Esophagus muscularis mucosa (tissue), 4 donors: ENCODE data around the gene PF4V1. TPM values are rescaled to one million over a fixed set of nuclear protein-coding genes. Genes with fewer than 3 reads are reported as not detected.

Experiments
- DNase-seq: peaks from one replicate; pipeline ENCODE4 v3.0.0-alpha.2; 2017; ENCODE audit errors: extremely low spot score
- H3K27ac ChIP-seq, 4 donors: fragments of 200-600 bp; sonication (generic); replicated peaks in 1 of 4; 1 replicate in 3 of 4; 2 replicates in 1 of 4; pipeline ENCODE4 v1.5.1; 2016 to 2019; ENCODE audit warnings: mild to moderate bottlenecking in 1 of 4
- H3K27me3 ChIP-seq, 4 donors: fragments of 200-600 bp; sonication (generic); one replicate each; pipeline versions ENCODE4 v1.5.1 to v1.6.0; 2016 to 2019
- H3K36me3 ChIP-seq, 4 donors: fragments of 200-600 bp; sonication (generic); one replicate each; pipeline ENCODE4 v1.5.1; 2016 to 2019
- H3K4me1 ChIP-seq, 4 donors: fragments of 200-600 bp; sonication (generic); one replicate each; pipeline ENCODE4 v1.5.1; 2016 to 2019
- H3K4me3 ChIP-seq, 4 donors: fragments of 200-600 bp; sonication (generic); 1 replicate in 2 of 4; 2 replicates in 2 of 4; pipeline ENCODE4 v1.5.1; 2016 to 2019; ENCODE audit warnings: mild to moderate bottlenecking in 4 of 4, moderate library complexity in 1 of 4
- H3K9me3 ChIP-seq, 4 donors: fragments of 200-600 bp; sonication (generic); 1 replicate in 3 of 4; 2 replicates in 1 of 4; pipeline ENCODE4 v1.5.1; 2016 to 2019
- EP300 ChIP-seq: sonication (generic); formaldehyde crosslinking; IDR thresholded peaks from one replicate; pipeline ENCODE4 v1.6.1; 2017; ENCODE audit warnings: antibody characterized with exemption
- POLR2A ChIP-seq: fragments of 450-650 bp; IDR thresholded peaks from one replicate; pipeline ENCODE4 v1.6.1; 2017; ENCODE audit warnings: antibody characterized with exemption, moderate library complexity, mild to moderate bottlenecking, low read depth
- POLR2AphosphoS5 ChIP-seq, 2 donors: sonication (generic); formaldehyde crosslinking; IDR thresholded peaks; one replicate each; pipeline ENCODE4 v1.6.1; 2017; ENCODE audit warnings: antibody characterized with exemption in 2 of 2
- WGBS: methylation state at CpG from one replicate; pipeline ENCODE4 v1.1.5; 2018; 5-methylcytosine and 5-hydroxymethylcytosine counted together
- intact Hi-C: fragments of 100-400 bp; cut with DNase I; formaldehyde crosslinking; loops from one replicate; pipeline ENCODE4 v1.15.1; 2023
- total RNA-seq, 4 donors: library from RNA; depleted of rRNA; stranded (reverse); fragments of >200 nt; gene quantifications; one replicate each; pipeline versions ENCODE4 v1.1.0 to v1.2.1, GENCODE V29; 2016
- TF ChIP-seq, protein P1 (sequence below), 3 experiments: fragments of 200-600 bp in 2 of 3; fragments of 450-650 bp in 1 of 3; sonication (generic) in 2 of 3; IDR thresholded peaks; one replicate each; pipeline ENCODE4 v1.5.1; 2017 to 2019; ENCODE audit warnings: antibody characterized with exemption in 3 of 3, mild to moderate bottlenecking in 2 of 3, moderate library complexity in 1 of 3

PF4V1 gene
- total RNA-seq, 4 donors from 2014 or later = not detected

DNA sequence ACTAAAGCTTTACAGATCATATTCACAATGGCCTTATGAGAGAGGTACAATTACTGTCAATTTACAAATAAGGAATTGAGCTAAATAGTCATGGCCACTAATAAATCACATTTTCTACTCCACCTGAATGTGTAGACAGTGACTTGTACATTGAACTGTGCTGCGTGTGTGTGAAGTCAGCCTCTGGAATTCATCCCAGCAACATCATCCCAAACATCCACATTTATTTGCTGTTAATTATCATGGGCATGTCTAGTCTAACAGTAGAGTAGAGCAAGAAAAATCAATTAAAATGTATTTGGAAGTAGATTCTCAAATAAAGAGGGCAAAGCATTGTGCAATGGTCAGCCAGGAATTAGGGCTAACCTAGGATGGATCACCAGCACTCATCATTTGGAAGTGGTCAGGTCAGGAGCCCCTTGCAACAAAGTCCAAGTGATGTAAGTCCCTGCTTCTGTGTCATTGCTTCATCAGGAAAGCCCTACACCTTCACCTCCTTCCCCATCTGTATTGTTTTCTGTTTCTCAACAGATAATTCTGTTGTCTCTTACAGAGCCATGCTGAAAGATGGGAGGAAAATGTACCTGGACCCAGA, 4.8 kb upstream of the PF4V1 start:
- Histone ChIP-seq H3K36me3 (no peaks in the 10 kb centered on the region), H3K27me3 (peaks cover 0 to 11% (median 0%) of the 10 kb centered on the region in 4 donors), H3K9me3 (no peaks in the 10 kb centered on the region), H3K4me3 (no peak overlapping the region), H3K4me1 (peaks cover 0 to 4% (median 3%) of the 10 kb centered on the region in 4 donors), H3K27ac (no peak overlapping the region)
- DNase-seq = no peak
- intact Hi-C loops = no loop called here
- TF ChIP-seq POLR2A (no peak), POLR2AphosphoS5 (IDR thresholded peaks at IDR 0.05) (no peak), EP300 (no peak)
- TF ChIP-seq, protein P1, sequence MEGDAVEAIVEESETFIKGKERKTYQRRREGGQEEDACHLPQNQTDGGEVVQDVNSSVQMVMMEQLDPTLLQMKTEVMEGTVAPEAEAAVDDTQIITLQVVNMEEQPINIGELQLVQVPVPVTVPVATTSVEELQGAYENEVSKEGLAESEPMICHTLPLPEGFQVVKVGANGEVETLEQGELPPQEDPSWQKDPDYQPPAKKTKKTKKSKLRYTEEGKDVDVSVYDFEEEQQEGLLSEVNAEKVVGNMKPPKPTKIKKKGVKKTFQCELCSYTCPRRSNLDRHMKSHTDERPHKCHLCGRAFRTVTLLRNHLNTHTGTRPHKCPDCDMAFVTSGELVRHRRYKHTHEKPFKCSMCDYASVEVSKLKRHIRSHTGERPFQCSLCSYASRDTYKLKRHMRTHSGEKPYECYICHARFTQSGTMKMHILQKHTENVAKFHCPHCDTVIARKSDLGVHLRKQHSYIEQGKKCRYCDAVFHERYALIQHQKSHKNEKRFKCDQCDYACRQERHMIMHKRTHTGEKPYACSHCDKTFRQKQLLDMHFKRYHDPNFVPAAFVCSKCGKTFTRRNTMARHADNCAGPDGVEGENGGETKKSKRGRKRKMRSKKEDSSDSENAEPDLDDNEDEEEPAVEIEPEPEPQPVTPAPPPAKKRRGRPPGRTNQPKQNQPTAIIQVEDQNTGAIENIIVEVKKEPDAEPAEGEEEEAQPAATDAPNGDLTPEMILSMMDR (IDR thresholded peaks at IDR 0.05) = no peak
- WGBS = 73% methylated on average over 1 of the region's 1 CpG

DNA sequence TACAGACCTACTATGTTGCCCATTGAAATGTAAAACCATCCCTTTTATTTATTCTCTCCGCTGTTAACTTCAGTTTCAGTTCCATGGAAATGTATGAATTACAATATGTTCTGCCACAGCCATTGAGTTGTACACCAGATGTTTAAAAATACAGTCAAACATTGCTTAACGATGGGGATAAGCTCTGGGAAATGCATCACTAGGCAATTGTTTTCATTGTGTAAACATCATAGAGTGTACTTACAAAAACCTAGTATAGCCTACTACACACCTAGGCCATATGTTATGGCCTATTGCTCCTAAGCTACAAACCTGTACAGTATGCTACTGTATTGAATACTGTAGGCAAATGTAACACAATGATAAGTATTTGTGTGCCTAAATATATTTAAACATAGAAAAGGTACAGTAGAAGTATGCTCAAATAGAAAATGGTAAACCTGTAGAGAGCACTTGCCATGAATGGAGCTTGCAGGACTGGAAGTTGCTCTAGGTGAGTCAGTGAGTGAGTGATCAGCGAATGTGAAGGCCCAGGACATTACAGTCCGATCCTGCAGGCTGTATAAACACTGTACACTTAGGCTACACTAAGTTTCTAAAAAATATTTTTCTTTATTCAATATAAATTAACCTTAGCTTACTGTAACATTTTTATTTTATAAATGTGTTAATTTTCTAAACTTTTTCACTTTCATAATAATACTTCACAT, 2.7 kb upstream of the PF4V1 start:
- Histone ChIP-seq H3K27me3 (peaks cover 0 to 27% (median 0%) of the 10 kb centered on the region in 4 donors), H3K4me1 (peaks cover 0 to 9% (median 7%) of the 10 kb centered on the region in 4 donors), H3K4me3 (no peak overlapping the region), H3K27ac (no peak overlapping the region), H3K9me3 (no peaks in the 10 kb centered on the region), H3K36me3 (no peaks in the 10 kb centered on the region)
- DNase-seq = no peak
- intact Hi-C loops = no loop called here
- WGBS = 74% methylated on average over 4 of the region's 4 CpGs
- TF ChIP-seq POLR2AphosphoS5 (IDR thresholded peaks at IDR 0.05) (no peak), POLR2A (no peak), EP300 (no peak)
- TF ChIP-seq, protein P1 (IDR thresholded peaks at IDR 0.05) = no peak

DNA sequence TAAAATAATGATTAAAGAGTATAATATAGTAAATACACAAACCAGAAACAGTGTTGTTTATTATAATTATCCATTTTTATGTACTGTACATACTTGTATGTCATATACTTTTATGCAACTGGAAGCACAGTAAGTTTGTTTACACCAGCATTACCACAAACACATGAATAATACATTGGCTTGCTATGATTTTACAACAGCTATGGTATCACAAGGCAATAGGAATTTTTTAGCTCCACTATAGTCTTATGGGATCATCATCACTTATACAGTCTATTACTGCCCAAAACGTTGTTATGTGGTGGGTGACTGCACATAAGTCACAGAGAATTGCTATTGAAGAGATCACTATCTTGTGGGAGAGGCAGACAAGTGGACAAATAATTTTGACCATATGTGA, 1.8 kb upstream of the PF4V1 start:
- DNase-seq = no peak
- no peaks in the 10 kb centered on the region for H3K36me3 ChIP-seq
- H3K27ac ChIP-seq = no peak overlapping the region
- peaks cover 0 to 9% (median 7%) of the 10 kb centered on the region in 4 donors for H3K4me1 ChIP-seq
- TF ChIP-seq POLR2AphosphoS5 (IDR thresholded peaks at IDR 0.05) (no peak), POLR2A (no peak), EP300 (no peak)
- TF ChIP-seq, protein P1 (IDR thresholded peaks at IDR 0.05) = no peak
- intact Hi-C loops = no loop called here
- WGBS = 69% methylated on average over 1 of the region's 1 CpG
- H3K9me3 ChIP-seq = no peaks in the 10 kb centered on the region
- H3K27me3 ChIP-seq = peaks cover 0 to 31% (median 0%) of the 10 kb centered on the region in 4 donors
- H3K4me3 ChIP-seq = no peak overlapping the region

DNA sequence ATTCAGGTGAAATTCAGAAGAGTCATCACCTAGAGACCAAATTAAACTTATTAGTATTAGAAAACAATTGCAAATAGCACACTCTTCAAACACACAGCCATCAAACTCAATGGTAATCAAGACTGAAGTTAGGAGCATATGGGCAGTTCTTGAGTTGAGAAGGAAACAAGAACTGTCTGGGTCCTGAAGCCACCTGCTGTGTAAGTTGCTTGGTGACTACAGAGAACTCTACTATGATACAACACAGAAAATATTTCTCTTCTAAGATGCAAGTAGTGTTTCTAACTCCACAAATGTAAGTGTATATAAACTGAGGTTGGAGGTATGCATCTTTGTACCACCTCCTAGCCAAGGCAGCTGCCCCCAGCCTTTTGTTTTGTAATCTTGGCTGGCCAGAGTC, 325 bp upstream of the PF4V1 start:
- Histone ChIP-seq H3K4me3 (no peak overlapping the region), H3K36me3 (no peaks in the 10 kb centered on the region), H3K9me3 (no peaks in the 10 kb centered on the region), H3K27me3 (peaks cover 0 to 31% (median 0%) of the 10 kb centered on the region in 4 donors), H3K4me1 (peaks cover 0 to 9% (median 7%) of the 10 kb centered on the region in 4 donors), H3K27ac (no peak overlapping the region)
- DNase-seq = no peak
- TF ChIP-seq, protein P1 (IDR thresholded peaks at IDR 0.05) = no peak
- TF ChIP-seq EP300 = no peak
- TF ChIP-seq POLR2A = no peak
- TF ChIP-seq POLR2AphosphoS5 (IDR thresholded peaks at IDR 0.05) = no peak
- intact Hi-C loops = no loop called here
